HG03097 (cell line): ENCODE measurements around the gene SLC25A52.
A peak's percentile ranks its signal among the peaks of the same experiment; 100 is the strongest.
"Not testable (repeated sequence)": the region's sequence is repeated elsewhere in the genome, so short reads cannot be mapped to it uniquely, and the experiment has no call there.

ENCODE experiments used
- ATAC-seq: cut with Tn5 transposase; IDR thresholded peaks from one replicate; pipeline ENCODE4 v1.9.1; 2021; ENCODE audit not compliant: unreplicated experiment, low FRiP score

The SLC25A52 gene, protein sequence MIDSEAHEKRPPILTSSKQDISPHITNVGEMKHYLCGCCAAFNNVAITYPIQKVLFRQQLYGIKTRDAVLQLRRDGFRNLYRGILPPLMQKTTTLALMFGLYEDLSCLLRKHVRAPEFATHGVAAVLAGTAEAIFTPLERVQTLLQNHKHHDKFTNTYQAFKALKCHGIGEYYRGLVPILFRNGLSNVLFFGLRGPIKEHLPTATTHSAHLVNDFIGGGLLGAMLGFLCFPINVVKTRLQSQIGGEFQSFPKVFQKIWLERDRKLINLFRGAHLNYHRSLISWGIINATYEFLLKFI

GRCh38 chr18:31760695-31761094 is at the start of gene SLC25A52:
SLC25A52 (minus strand) TSS chr18:31760880; CDS start chr18:31760661, 219 bp downstream.
- ATAC-seq = no peak

- not testable (repeated sequence) for ATAC-seq
Observed at GRCh38 chr18:31809049-31809448, 48.4 kb upstream of the SLC25A52 start.

GRCh38 chr18:31801078-31801477 is 40.4 kb upstream of the SLC25A52 start:
- ATAC-seq = no peak

DNA sequence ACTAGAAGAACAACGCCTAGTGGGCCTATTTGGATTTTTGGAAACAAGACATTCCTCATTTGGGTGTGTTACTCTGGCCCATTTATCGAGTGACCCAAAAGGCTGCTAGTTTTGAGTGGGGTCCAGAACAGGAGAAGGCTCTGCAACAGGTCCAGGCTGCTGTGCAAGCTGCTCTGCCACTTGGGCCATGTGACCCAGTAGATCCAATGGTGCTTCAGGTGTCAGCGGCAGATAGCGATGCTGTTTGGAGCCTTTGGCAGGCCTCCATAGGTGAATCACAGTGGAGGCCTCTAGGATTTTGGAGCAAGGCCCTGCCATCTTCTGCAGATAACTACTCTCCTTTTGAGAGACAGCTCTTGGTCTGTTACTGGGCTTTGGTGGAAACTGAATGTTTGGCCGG is 38.6 kb upstream of the SLC25A52 start:
- ATAC-seq = not testable (repeated sequence)

- no peak for ATAC-seq
Observed at GRCh38 chr18:31798399-31798798, 37.7 kb upstream of the SLC25A52 start.

- ATAC-seq = no peak
Observed at GRCh38 chr18:31795747-31796146, 35.1 kb upstream of the SLC25A52 start.

DNA sequence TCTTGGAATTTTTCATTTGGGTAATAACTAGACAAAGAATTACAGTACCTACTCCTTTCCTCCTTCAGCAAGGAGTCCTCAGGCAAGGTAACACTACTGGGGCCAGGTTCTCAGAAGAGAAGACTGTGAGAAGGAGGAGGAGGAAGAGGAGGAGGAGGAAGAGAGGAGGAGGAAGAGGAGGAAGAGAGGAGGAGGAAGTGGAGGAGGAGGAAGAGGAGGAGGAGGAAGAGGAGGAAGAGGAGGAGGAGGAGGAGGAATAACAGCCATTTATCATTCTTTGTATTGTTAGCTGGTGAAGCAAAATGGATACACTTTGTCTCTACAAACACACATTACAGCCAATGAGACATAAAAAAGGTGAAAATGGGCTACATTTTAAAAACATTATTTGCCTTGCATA is 32.9 kb upstream of the SLC25A52 start:
- ATAC-seq = no peak

GRCh38 chr18:31792580-31792911 is 31.9 kb upstream of the SLC25A52 start:
- ATAC-seq = no peak

DNA sequence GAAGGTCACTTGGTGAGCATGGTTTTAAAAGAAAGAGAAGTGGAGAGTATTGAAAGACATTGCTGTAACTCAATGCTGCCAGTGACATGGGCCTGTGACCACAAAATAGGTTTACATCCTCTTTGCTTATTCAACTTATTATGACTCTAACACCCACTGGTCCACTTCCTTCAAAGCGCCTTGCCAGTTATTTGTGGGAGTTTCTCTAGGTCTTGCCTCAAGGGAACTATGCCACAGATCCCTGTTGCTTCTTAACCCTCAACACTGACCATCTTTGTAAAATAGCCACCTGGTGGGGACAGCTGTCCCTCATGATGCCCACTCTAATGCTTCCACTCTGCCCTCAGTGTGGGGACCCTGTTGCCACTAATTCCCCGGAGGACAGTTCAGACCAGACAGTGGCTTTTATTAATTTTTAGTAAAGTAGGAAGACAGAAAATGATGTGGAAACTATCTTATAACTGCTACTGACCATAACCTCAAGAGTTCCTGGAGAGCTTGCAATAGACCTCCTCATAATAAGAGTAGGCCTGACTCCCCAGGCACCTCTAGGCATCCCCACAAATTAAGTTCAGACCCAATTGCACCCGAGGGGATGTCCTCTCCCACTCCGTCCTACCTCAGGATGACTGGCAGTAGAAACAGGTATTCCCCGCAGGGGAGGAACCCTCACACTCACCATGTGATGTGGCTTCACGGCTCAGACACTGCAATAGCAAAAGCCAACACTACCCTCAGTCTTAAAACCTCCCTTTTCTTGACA is 31.3 kb upstream of the SLC25A52 start:
- peak; percentile 92 for ATAC-seq

DNA sequence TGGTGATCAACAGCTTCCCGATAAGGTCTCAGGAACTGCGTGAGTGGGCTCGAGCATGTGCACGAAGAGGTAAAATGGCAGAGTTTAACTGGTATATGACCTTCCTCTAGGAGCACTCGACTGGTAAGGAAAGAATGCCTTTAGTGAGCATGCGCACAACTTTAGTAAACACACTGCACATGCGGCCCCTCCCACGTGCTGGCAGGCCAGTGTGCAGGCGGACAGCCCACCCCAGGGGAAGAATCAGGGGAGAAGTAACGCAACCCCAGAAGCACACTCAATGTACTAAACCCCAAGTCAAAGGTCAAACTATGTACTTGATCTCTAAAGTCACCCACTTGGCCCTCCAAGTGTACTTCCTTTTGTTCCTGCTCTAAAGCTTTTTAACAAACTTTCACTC is 28.7 kb upstream of the SLC25A52 start:
- ATAC-seq = no peak

- no peak for ATAC-seq
Observed at GRCh38 chr18:31783059-31783458, 22.4 kb upstream of the SLC25A52 start.

DNA sequence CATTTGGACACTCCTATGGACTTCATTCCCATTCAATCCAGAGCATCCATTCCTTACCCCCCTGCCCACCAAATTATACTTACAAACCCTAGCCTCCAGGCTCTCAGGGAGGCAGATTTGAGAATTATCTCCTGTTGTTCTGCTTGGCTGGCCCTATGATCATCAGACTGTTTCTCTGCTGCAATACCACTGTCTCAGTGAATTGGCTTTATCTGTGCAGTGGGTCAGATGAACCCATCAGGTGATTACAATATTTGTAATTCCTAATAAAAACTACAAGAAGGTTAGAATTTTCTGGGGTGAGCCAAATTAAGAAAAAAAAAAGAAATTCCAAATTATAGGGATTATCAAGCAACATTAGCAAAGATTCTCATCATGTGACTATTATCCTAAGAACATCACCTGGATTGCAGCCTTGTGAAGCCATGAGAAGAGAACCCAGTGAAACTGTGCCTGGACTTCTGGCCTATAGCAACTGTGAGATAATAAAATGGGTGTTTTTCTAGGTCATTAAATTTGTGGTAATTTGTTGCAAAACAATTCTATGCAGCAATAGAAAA is 17.8 kb upstream of the SLC25A52 start:
- no peak for ATAC-seq

- no peak for ATAC-seq
Observed at GRCh38 chr18:31776093-31776492, 15.4 kb upstream of the SLC25A52 start.

- no peak for ATAC-seq
Observed at GRCh38 chr18:31774962-31775361, 14.3 kb upstream of the SLC25A52 start.

DNA sequence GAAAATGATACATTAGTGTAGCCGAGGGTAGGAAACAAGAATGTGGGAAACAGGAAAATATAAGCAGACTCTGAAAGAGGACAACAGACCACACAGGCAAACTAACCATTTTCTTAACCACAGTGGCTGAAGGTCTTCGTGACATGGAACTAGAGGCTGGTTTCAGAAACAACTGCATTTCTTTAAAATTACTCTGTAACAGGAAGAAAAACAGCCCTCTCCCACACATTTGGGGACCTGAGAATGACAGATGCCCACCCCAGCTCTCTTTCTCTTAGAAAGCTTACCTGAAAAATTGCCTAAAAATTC is 13.8 kb upstream of the SLC25A52 start:
- ATAC-seq = no peak

DNA sequence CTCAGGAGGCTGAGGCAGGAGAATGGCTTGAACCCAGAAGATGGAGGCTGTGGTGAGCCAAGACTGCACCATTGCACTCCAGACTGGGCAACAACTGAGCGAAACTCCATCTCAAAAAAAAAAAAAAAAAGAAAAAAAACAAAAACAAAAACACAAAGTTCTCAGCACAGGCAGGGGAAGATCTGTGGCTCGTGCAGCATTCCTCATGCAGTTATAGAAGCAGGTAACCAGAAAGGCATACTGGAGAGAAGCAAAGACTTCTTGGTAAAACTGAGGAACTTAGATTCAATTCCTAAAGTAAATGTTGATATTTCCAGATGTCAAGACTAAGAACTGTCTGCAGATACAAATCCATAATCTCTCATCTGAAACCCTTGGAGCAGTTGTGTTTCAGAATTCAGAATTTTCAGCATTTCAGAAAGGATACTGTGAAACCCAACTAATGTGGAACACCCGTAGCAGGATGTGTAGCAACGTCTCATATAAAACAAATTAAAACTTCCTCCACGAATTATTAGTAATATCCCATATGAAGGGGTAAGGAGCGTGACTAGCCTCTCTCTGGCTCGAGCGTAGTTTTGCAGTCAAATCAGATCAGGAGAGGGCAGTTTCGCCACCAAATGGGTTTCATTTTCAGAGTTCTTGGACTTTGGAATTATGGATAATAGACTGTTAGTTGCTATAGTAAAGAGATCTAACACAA is 13.2 kb upstream of the SLC25A52 start:
- ATAC-seq = no peak

- ATAC-seq = no peak
Observed at GRCh38 chr18:31772699-31773098, 12.0 kb upstream of the SLC25A52 start.

DNA sequence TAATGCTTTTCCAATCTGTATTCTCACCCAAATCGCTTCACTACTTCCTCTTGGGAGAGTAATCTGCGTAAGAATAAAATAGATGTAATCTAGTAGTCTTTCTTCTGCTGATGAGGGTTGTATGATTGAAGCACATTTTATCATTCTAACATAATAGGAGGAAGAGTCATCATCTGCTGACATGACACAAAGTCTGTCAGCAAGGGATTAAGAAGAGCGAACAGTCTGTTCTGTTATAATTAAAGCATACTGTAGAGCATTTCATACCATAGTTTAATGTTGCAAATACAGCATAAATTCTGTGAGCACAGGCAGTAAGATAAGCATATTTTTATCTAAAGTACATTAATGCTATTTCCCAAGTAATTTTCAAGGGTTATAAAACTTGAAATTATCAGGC is 10.4 kb downstream of the SLC25A52 start:
- no peak for ATAC-seq

DNA sequence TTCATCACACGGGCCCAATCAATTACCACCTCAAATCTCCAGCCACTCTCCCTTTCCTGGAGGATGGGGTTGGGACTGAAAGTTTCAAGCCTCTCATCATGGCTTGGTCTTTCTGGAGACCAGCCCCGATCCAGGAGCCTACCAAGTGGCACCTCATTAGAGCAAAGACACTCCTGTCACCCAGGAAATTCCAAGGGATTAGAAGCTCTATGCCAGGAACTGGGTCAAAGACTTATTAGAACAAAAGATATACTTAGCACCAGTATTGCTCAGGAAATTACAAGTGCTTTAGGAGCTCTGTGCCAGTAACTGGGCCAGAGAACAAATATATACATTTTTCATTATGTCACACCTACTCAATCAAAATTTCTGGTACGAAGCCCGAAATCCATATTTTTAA is 14.3 kb downstream of the SLC25A52 start:
- ATAC-seq = no peak

GRCh38 chr18:31744321-31745067 is 16.2 kb downstream of the SLC25A52 start:
- ATAC-seq = no peak

DNA sequence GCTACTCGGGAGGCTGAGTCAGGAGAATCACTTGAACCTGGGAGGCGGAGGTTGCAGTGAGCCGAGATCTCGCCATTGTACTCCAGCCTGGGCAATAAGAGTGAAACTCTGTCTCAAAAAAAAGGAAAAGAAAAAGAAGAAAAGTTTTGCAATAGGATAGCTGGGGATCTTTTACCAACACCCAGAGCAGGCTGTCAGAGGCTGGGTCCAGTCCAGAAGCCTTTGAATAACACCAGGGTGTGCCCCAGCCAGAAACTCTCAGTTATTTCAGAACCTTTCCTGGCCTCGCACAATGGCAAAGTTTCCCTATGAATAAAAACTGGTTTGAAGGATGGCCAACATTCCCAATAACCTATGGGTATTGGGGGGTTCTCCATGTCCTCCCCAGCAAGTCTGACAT is 17.1 kb downstream of the SLC25A52 start:
- ATAC-seq = not testable (repeated sequence)
